VCaP (cell line): ENCODE data around the gene SIAH3.

Source experiments
- H3K27ac ChIP-seq: fragments of 450-650 bp; 2 replicates; pipeline ENCODE4 v1.5.1; 2017
- TF ChIP-seq, protein P1 (sequence below): fragments of 450-650 bp; conservative IDR thresholded peaks from 2 replicates; pipeline ENCODE4 v1.5.1; 2017; ENCODE audit warnings: mild to moderate bottlenecking, moderate library complexity

The SIAH3 gene

GRCh38 chr13:45861322-45861721 is 9.8 kb upstream of the SIAH3 start:
- no peak overlapping the region for H3K27ac ChIP-seq
- TF ChIP-seq, protein P1, sequence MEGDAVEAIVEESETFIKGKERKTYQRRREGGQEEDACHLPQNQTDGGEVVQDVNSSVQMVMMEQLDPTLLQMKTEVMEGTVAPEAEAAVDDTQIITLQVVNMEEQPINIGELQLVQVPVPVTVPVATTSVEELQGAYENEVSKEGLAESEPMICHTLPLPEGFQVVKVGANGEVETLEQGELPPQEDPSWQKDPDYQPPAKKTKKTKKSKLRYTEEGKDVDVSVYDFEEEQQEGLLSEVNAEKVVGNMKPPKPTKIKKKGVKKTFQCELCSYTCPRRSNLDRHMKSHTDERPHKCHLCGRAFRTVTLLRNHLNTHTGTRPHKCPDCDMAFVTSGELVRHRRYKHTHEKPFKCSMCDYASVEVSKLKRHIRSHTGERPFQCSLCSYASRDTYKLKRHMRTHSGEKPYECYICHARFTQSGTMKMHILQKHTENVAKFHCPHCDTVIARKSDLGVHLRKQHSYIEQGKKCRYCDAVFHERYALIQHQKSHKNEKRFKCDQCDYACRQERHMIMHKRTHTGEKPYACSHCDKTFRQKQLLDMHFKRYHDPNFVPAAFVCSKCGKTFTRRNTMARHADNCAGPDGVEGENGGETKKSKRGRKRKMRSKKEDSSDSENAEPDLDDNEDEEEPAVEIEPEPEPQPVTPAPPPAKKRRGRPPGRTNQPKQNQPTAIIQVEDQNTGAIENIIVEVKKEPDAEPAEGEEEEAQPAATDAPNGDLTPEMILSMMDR: no peak

DNA sequence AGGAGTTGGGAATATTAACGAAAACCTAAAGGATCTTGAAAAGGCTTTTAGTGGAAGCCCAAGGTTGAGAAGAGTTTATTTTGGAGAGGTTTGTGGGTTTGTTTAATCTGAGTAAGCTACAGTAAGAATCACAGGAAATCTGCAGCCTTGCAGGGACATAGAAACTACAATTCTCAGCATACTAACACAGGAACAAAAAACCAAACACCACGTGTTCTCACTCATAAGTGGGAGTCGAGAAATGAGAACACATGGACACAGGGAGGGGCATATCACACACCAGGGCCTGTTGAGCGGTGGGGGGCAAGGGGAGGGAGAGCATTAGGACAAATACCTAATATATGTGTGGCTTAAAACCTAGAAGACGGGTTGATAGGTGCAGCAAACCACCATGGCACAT is 8.7 kb upstream of the SIAH3 start:
- TF ChIP-seq, protein P1: no peak
- no peak overlapping the region for H3K27ac ChIP-seq

- no peak overlapping the region for H3K27ac ChIP-seq
- TF ChIP-seq, protein P1: no peak
Observed at GRCh38 chr13:45859705-45860104, 8.2 kb upstream of the SIAH3 start.

DNA sequence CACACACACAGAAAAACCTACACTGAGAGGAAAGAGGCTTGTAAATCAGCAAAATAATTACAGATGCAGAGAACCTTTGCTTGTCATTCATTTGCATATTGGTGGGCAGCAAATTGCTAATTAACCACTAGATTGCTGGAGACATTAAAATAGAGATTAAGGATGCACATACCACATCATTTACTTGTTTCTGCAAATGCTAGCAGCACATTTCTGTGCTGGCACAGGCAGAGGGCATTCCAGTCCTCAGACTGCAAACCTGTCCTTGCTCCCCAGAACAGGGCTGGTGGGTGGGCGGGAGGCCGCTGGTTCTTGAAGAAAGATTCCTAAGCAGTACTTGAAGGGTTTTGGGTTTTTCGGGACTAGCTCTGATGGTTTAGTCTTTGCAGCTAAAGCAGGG is 941 bp upstream of the SIAH3 start:
- TF ChIP-seq, protein P1: no peak
- no peak overlapping the region for H3K27ac ChIP-seq

DNA sequence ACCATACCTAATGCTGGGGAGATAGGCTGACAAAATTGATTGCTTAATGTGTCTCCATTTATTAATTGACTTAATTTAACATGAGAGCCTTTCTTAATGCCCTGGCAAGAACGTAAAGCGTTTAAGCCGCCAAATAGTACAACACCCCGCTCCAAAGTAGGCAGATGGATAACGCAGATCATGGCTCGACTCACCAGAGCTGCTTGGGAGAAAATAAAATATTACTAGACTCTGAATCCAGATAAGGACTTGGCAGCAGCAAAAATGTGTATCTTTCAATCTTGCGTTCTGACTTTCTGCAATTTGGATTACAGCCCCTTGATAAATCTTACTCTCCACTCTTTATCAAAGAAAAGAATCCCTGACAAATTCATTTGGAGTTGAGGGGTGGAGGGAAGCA is 403 bp upstream of the SIAH3 start:
- no peak overlapping the region; the same call in 1 of the 2 replicates for H3K27ac ChIP-seq
- TF ChIP-seq, protein P1: no peak

- TF ChIP-seq, protein P1: no peak
- H3K27ac ChIP-seq: peak overlapping the region; percentile 41; the same call in 1 of the 2 replicates
Observed at GRCh38 chr13:45850027-45850613, 1.4 kb downstream of the SIAH3 start.

GRCh38 chr13:45849408-45849807 is 2.1 kb downstream of the SIAH3 start:
- TF ChIP-seq, protein P1: no peak
- H3K27ac ChIP-seq: no peak overlapping the region
